SK-N-SH treated with all-trans-retinoic acid at 6 μM for 48 hours (cell line): ENCODE results near the gene RGS9.

Experiments used
- ATAC-seq: fragments of 200-7000 bp; cut with Tn5 transposase; 3 replicates; pipeline ENCODE4 v1.9.1; 2020; ENCODE audit warnings: mild to moderate bottlenecking, moderate library complexity
- ARNTL ChIP-seq: fragments of 450-650 bp; formaldehyde crosslinking; IDR thresholded peaks from 2 replicates; pipeline ENCODE4 v1.5.0; 2020; ENCODE audit warnings: low read depth, mild to moderate bottlenecking, moderate library complexity, borderline replicate concordance
- BACH2 ChIP-seq: fragments of 250-450 bp; sonication (Bioruptor Pico); IDR thresholded peaks from 2 replicates; pipeline ENCODE4 v1.9.0; 2021; ENCODE audit warnings: mild to moderate bottlenecking, borderline replicate concordance
- CREB5 ChIP-seq: fragments of 250-450 bp; sonication (Bioruptor Pico); IDR thresholded peaks from 2 replicates; pipeline ENCODE4 v1.5.1; 2020; ENCODE audit warnings: low read depth, mild to moderate bottlenecking, moderate library complexity
- CSDC2 ChIP-seq: fragments of 250-450 bp; sonication (Bioruptor Pico); IDR thresholded peaks from 2 replicates; pipeline ENCODE4 v1.5.0; 2020; ENCODE audit warnings: mild to moderate bottlenecking, moderate library complexity
- CSRNP3 ChIP-seq: fragments of 250-450 bp; sonication (Bioruptor Pico); IDR thresholded peaks from 2 replicates; pipeline ENCODE4 v1.5.1; 2021; ENCODE audit warnings: mild to moderate bottlenecking, moderate library complexity
- ISL1 ChIP-seq: fragments of 250-450 bp; sonication (Bioruptor Pico); IDR thresholded peaks from 2 replicates; pipeline ENCODE4 v2.1.2; 2022; ENCODE audit warnings: mild to moderate bottlenecking, moderate library complexity
- OSR1 ChIP-seq: fragments of 250-450 bp; sonication (Bioruptor Pico); IDR thresholded peaks from 2 replicates; pipeline ENCODE4 v1.8.0; 2022; ENCODE audit warnings: moderate library complexity, mild to moderate bottlenecking, inconsistent platforms
- PATZ1 ChIP-seq: fragments of 250-450 bp; sonication (Bioruptor Pico); IDR thresholded peaks from 2 replicates; pipeline ENCODE4 v1.8.0; 2020; ENCODE audit warnings: mild to moderate bottlenecking, moderate library complexity, borderline replicate concordance
- POU6F1 ChIP-seq: fragments of 250-450 bp; sonication (Bioruptor Pico); IDR thresholded peaks from 2 replicates; pipeline ENCODE4 v1.8.0; 2021; ENCODE audit warnings: low read depth, mild to moderate bottlenecking, moderate library complexity, borderline replicate concordance
- PPARA ChIP-seq: fragments of 250-450 bp; sonication (Bioruptor Pico); IDR thresholded peaks from 2 replicates; pipeline ENCODE4 v1.5.0; 2020; ENCODE audit warnings: mild to moderate bottlenecking, borderline replicate concordance
- RARB ChIP-seq: fragments of 250-450 bp; sonication (Bioruptor Pico); IDR thresholded peaks from 2 replicates; pipeline ENCODE4 v1.8.0; 2021; ENCODE audit warnings: mild to moderate bottlenecking, moderate library complexity
- SNAI2 ChIP-seq: fragments of 250-450 bp; sonication (Bioruptor Pico); IDR thresholded peaks from 2 replicates; pipeline ENCODE4 v1.5.0; 2020; ENCODE audit warnings: mild to moderate bottlenecking, moderate library complexity
- TOX ChIP-seq: fragments of 250-450 bp; sonication (Bioruptor Pico); IDR thresholded peaks from 2 replicates; pipeline ENCODE4 v1.8.0; 2021; ENCODE audit warnings: mild to moderate bottlenecking, moderate library complexity, borderline replicate concordance
- TSHZ2 ChIP-seq: fragments of 250-450 bp; sonication (Bioruptor Pico); IDR thresholded peaks from 2 replicates; pipeline ENCODE4 v1.5.0; 2020; ENCODE audit warnings: mild to moderate bottlenecking, moderate library complexity
- ZFP3 ChIP-seq: fragments of 250-450 bp; sonication (Bioruptor Pico); IDR thresholded peaks from 2 replicates; pipeline ENCODE4 v1.5.0; 2020; ENCODE audit warnings: mild to moderate bottlenecking, moderate library complexity
- ZFP30 ChIP-seq: fragments of 450-650 bp; formaldehyde crosslinking; IDR thresholded peaks from 2 replicates; pipeline ENCODE4 v1.5.0; 2022; ENCODE audit warnings: mild to moderate bottlenecking, moderate library complexity
- ZNF70 ChIP-seq: fragments of 450-650 bp; formaldehyde crosslinking; IDR thresholded peaks from 2 replicates; pipeline ENCODE4 v1.5.0; 2020; ENCODE audit warnings: mild to moderate bottlenecking, moderate library complexity
- ZNF8 ChIP-seq: fragments of 450-650 bp; formaldehyde crosslinking; IDR thresholded peaks from 2 replicates; pipeline ENCODE4 v1.5.0; 2020; ENCODE audit warnings: mild to moderate bottlenecking, moderate library complexity

The RGS9 gene

GRCh38 chr17:65196617-65197016, 59.4 kb downstream of the RGS9 start:
- ATAC-seq, result no peak

GRCh38 chr17:65197201-65197600, 60.0 kb downstream of the RGS9 start:
- TF ChIP-seq POU6F1 (CRISPR knock-in tag) (no peak), PPARA (CRISPR knock-in tag) (no peak), BACH2 (CRISPR knock-in tag) (no peak), PATZ1 (no peak), CREB5 (CRISPR knock-in tag) (no peak), ZNF70 (CRISPR knock-in tag) (no peak), ISL1 (CRISPR knock-in tag) (no peak), TOX (CRISPR knock-in tag) (no peak), TSHZ2 (no peak), ZNF8 (CRISPR knock-in tag) (no peak), CSRNP3 (CRISPR knock-in tag) (no peak), SNAI2 (CRISPR knock-in tag) (no peak), OSR1 (no peak)
- no peak for ATAC-seq

More at GRCh38 chr17:65196617-65197016, 59.4 kb downstream of the RGS9 start:
- no peak for TF ChIP-seq SNAI2 (CRISPR knock-in tag)
- no peak for TF ChIP-seq POU6F1 (CRISPR knock-in tag)

GRCh38 chr17:65198653-65199382, 61.6 kb downstream of the RGS9 start:
- peak; percentile 82 for ATAC-seq
- TF ChIP-seq ZFP3 (CRISPR knock-in tag) (no peak), BACH2 (CRISPR knock-in tag) (no peak), ZNF70 (CRISPR knock-in tag) (no peak), CSDC2 (CRISPR knock-in tag) (no peak), ZFP30 (no peak), ISL1 (CRISPR knock-in tag) (peak; percentile 83), ZNF8 (CRISPR knock-in tag) (no peak), PATZ1 (no peak), ARNTL (no peak), RARB (CRISPR knock-in tag) (no peak), TSHZ2 (peak; percentile 63; the same call in 1 of the 2 replicates), CREB5 (CRISPR knock-in tag) (no peak)
